ENCODE results near the gene HSD17B11.
"Not testable (repeated sequence)": the region's sequence is repeated elsewhere in the genome, so short reads cannot be mapped to it uniquely, and the experiment has no call there.

HSD17B11 gene

GRCh38 chr4:87390891-87391575, at the start of gene HSD17B11:
Gene HSD17B11 (minus strand): TSS chr4:87391188. CDS start chr4:87391070, 118 bp downstream.
- DNase-seq: peak; percentile 86

GRCh38 chr4:87433342-87433741, 42.4 kb upstream of the HSD17B11 start:
- DNase-seq: no peak

GRCh38 chr4:87430038-87430437, 39.0 kb upstream of the HSD17B11 start:
- no peak for DNase-seq

- no peak for DNase-seq
These were observed 38.0 kb upstream of the HSD17B11 start for GRCh38 chr4:87428979-87429378.

GRCh38 chr4:87427518-87427868, 36.5 kb upstream of the HSD17B11 start:
- DNase-seq: no peak

GRCh38 chr4:87426865-87427517, 36.0 kb upstream of the HSD17B11 start:
- DNase-seq: no peak

GRCh38 chr4:87425711-87426110, 34.7 kb upstream of the HSD17B11 start:
- DNase-seq: peak; percentile 12

- not testable (repeated sequence) for DNase-seq
These were observed 33.1 kb upstream of the HSD17B11 start for GRCh38 chr4:87424099-87424543.

GRCh38 chr4:87423317-87424098, 32.5 kb upstream of the HSD17B11 start:
- no peak for DNase-seq

GRCh38 chr4:87422104-87423052, 31.4 kb upstream of the HSD17B11 start, which contains the start of gene NUDT9:
Gene NUDT9 (plus strand): TSS chr4:87422573. CDS start chr4:87422906, 333 bp downstream.
- peak; percentile 92 for DNase-seq

GRCh38 chr4:87420276-87420830, 29.4 kb upstream of the HSD17B11 start:
- DNase-seq: no peak

- DNase-seq: no peak
These were observed 28.7 kb upstream of the HSD17B11 start for GRCh38 chr4:87419578-87420249.

- DNase-seq: not testable (repeated sequence)
These were observed 27.4 kb upstream of the HSD17B11 start for GRCh38 chr4:87418410-87418809.

- no peak for DNase-seq
These were observed 26.0 kb upstream of the HSD17B11 start for GRCh38 chr4:87416965-87417364.

GRCh38 chr4:87414816-87415215, 23.8 kb upstream of the HSD17B11 start:
- no peak for DNase-seq

- DNase-seq: no peak
These were observed 19.7 kb upstream of the HSD17B11 start for GRCh38 chr4:87410679-87411078.

GRCh38 chr4:87410157-87410556, 19.2 kb upstream of the HSD17B11 start:
- no peak for DNase-seq

GRCh38 chr4:87409420-87409939, 18.5 kb upstream of the HSD17B11 start:
- DNase-seq: no peak

GRCh38 chr4:87406902-87407301, 15.9 kb upstream of the HSD17B11 start:
- DNase-seq: not testable (repeated sequence)

- DNase-seq: no peak
These were observed 15.5 kb upstream of the HSD17B11 start for GRCh38 chr4:87406462-87406861.

- no peak for DNase-seq
These were observed 14.3 kb upstream of the HSD17B11 start for GRCh38 chr4:87405211-87405820.

All from stimulated activated CD4-positive, alpha-beta T cell treated with anti-CD3 and anti-CD28 coated beads, Interleukin-15, amount 100 ng/mL, for 24 hours (primary cell).